Right lobe of liver (tissue), 4 donors: ENCODE measurements around the gene TMEM217.

ENCODE experiments used
- CTCF ChIP-seq, 4 donors: fragments of 200-600 bp in 3 of 4; fragments of 450-650 bp in 1 of 4; IDR thresholded peaks; one replicate each; pipeline versions ENCODE4 v1.5.1 to v1.8.0; 2016 to 2022; ENCODE audit warnings: antibody characterized with exemption in 4 of 4, mild to moderate bottlenecking in 2 of 4
- POLR2A ChIP-seq: fragments of 450-650 bp; IDR thresholded peaks from one replicate; pipeline ENCODE4 v1.6.1; 2017; ENCODE audit warnings: antibody characterized with exemption, mild to moderate bottlenecking
- donor health status: DM: no; HTN: no; CAD: no.
- donor health status: DM: no; HTN: no; CAD: no.
- donor health status: DM: no; HTN: yes; CAD: no.

DNA sequence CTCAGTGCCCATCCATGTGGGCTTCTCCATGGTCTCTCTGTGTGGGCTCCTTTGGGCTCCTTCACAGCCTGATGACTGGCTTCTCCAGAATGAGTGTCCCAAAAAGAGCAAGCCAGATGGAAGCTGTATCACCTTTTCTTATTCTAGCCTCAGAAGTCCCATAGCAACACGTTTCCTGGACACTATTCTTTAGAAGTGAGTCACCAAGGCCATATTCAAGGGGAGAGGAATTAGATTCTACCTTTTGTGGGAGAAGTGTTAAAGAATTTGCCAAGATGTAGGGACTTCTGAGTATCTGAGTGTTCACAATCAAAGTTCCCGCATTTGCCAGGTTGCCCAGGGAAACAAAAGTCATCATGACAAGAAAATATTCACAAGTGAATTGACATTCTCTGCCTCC lies 21.0 kb downstream of the TMEM217 start:
- no peak for TF ChIP-seq CTCF (IDR thresholded peaks at IDR 0.05)
- no peak for TF ChIP-seq POLR2A
